ENCODE data around the gene SNX22. TPM values are rescaled to one million over a fixed set of nuclear protein-coding genes. Genes with fewer than 3 reads are reported as not detected.

Gene SNX22
- total RNA-seq, 1 donor from 2014 or later: 1.2 TPM

- DNase-seq (ENCODE audit: low spot score) (no peak), ATAC-seq (no peak)
These were observed 17.7 kb upstream of the SNX22 start for GRCh38 chr15:64133623-64134344.

- DNase-seq (ENCODE audit: low spot score) (peak; percentile 49), ATAC-seq (peak; percentile 52)
These were observed 17.1 kb upstream of the SNX22 start for GRCh38 chr15:64134345-64134829.

- no peak for ATAC-seq
- DNase-seq (ENCODE audit: low spot score): no peak
These were observed 15.2 kb upstream of the SNX22 start for GRCh38 chr15:64136347-64136746.

- peak; percentile 59 for ATAC-seq
- no peak for DNase-seq (ENCODE audit: low spot score)
These were observed 14.2 kb upstream of the SNX22 start for GRCh38 chr15:64137226-64137833.

- DNase-seq (ENCODE audit: low spot score) (no peak), ATAC-seq (no peak)
These were observed 13.1 kb upstream of the SNX22 start for GRCh38 chr15:64138331-64138941.

GRCh38 chr15:64141798-64142512, 9.6 kb upstream of the SNX22 start:
- no peak for ATAC-seq
- no peak for DNase-seq (ENCODE audit: low spot score)

GRCh38 chr15:64143276-64143675, 8.3 kb upstream of the SNX22 start:
- no peak for DNase-seq (ENCODE audit: low spot score)
- ATAC-seq: no peak

GRCh38 chr15:64144192-64144564, 7.4 kb upstream of the SNX22 start:
- DNase-seq (ENCODE audit: low spot score) (no peak), ATAC-seq (no peak)

- DNase-seq (ENCODE audit: low spot score): no peak
- no peak for ATAC-seq
These were observed 6.8 kb upstream of the SNX22 start for GRCh38 chr15:64144565-64145281.

GRCh38 chr15:64146041-64146440, 5.5 kb upstream of the SNX22 start:
- no peak for DNase-seq (ENCODE audit: low spot score)
- ATAC-seq: no peak

GRCh38 chr15:64146520-64146884, 5.0 kb upstream of the SNX22 start:
- DNase-seq (ENCODE audit: low spot score) (no peak), ATAC-seq (no peak)

- DNase-seq (ENCODE audit: low spot score) (no peak), ATAC-seq (no peak)
These were observed 4.4 kb upstream of the SNX22 start for GRCh38 chr15:64146885-64147681.

- no peak for DNase-seq (ENCODE audit: low spot score)
- no peak for ATAC-seq
These were observed 3.4 kb upstream of the SNX22 start for GRCh38 chr15:64148168-64148567.

GRCh38 chr15:64148581-64148980, 3.0 kb upstream of the SNX22 start:
- no peak for ATAC-seq

GRCh38 chr15:64149424-64149823, 2.1 kb upstream of the SNX22 start:
- DNase-seq (ENCODE audit: low spot score) (no peak), ATAC-seq (no peak)

More at GRCh38 chr15:64148581-64148980, 3.0 kb upstream of the SNX22 start:
- DNase-seq (ENCODE audit: low spot score): no peak

- ATAC-seq (no peak), DNase-seq (ENCODE audit: low spot score) (no peak)
These were observed 1.5 kb upstream of the SNX22 start for GRCh38 chr15:64149893-64150578.

GRCh38 chr15:64152507-64153387, 1.2 kb downstream of the SNX22 start:
- DNase-seq (ENCODE audit: low spot score): no peak

More at GRCh38 chr15:64152507-64153387, 1.2 kb downstream of the SNX22 start:
- ATAC-seq: no peak

Measured in left lobe of liver (tissue), 2 donors.